GM12872 (cell line): Measurements from ENCODE around the gene FAT1.

Source experiments
- TF ChIP-seq, protein P1 (sequence below): IDR thresholded peaks from 3 replicates; pipeline ENCODE4 v1.5.1; 2011; ENCODE audit warnings: low read depth, mild to moderate bottlenecking, low read length, moderate library complexity; ENCODE audit not compliant: insufficient read depth

Gene FAT1

DNA sequence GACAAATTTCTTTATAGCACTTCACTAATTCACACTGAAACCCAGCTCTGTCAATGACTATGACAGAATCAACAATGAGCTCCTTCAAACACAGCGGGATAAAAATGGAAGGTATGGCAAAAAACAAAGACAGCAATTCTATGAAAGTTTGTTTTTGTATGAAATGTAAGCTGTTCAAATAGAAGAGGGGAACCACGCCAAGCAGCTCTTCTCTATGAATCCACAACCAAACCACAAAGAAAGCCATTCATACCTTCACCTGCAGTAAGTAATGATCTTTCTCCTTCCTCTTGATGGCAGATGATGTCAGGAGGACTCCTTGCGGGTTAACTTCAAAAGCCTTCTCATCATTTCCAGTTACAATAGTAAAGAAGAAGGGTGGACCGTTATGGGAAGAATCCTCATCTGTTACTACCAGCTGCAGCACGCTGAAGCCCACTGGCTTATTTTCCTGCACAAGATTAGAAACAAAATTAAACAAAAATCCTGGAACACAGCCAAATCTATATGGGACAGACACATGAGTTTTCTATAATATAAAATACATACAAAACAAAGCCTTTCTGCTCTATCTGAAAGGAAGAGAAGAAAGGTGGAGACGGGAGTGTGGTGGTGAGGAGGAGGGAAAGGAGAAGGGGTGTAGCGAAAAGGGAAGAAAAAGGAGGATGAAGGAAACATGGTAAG lies 119.4 kb downstream of the FAT1 start:
- TF ChIP-seq, protein P1, sequence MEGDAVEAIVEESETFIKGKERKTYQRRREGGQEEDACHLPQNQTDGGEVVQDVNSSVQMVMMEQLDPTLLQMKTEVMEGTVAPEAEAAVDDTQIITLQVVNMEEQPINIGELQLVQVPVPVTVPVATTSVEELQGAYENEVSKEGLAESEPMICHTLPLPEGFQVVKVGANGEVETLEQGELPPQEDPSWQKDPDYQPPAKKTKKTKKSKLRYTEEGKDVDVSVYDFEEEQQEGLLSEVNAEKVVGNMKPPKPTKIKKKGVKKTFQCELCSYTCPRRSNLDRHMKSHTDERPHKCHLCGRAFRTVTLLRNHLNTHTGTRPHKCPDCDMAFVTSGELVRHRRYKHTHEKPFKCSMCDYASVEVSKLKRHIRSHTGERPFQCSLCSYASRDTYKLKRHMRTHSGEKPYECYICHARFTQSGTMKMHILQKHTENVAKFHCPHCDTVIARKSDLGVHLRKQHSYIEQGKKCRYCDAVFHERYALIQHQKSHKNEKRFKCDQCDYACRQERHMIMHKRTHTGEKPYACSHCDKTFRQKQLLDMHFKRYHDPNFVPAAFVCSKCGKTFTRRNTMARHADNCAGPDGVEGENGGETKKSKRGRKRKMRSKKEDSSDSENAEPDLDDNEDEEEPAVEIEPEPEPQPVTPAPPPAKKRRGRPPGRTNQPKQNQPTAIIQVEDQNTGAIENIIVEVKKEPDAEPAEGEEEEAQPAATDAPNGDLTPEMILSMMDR, result no peak

DNA sequence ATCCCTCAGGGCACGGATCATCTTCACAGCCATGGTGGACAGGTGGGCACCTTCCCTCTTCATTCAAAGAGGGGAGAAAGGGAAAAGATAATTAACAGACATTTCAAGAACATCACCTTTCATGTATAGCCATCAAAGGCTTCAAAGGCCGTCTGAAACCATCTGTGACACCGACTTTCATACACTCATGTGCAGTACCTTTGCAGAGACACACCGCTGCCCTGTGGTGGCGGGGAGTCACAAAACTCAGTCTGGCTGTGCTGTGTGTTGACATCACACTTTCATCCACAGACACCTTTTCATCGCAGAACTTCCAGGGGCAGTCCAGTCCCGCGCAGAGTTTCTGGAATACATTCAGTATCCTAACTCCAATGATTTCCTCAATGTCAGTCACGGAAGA lies 120.7 kb downstream of the FAT1 start:
- TF ChIP-seq, protein P1, result no peak

DNA sequence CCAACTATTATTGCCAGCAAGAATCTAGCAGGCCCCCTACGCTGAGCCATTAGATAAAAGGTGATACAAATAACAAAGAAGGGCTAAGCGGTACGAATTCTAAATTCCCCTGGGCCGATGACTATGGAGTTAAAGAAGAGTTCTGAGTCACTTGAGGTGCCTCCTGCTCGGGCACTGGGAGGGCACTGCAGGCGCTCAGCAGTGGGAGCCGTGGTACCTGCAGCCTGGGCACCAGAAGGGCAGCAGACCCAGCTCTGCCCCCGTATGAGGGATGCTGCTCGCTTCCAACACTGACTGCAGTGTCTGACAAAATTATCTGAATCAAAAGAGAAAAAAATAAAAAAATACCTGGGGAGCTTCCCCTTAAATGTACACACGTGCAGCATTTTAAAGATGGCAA lies 124.2 kb downstream of the FAT1 start:
- TF ChIP-seq, protein P1, result no peak

GRCh38 chr4:186598686-186599085 lies 125.0 kb downstream of the FAT1 start:
- TF ChIP-seq, protein P1, result no peak

DNA sequence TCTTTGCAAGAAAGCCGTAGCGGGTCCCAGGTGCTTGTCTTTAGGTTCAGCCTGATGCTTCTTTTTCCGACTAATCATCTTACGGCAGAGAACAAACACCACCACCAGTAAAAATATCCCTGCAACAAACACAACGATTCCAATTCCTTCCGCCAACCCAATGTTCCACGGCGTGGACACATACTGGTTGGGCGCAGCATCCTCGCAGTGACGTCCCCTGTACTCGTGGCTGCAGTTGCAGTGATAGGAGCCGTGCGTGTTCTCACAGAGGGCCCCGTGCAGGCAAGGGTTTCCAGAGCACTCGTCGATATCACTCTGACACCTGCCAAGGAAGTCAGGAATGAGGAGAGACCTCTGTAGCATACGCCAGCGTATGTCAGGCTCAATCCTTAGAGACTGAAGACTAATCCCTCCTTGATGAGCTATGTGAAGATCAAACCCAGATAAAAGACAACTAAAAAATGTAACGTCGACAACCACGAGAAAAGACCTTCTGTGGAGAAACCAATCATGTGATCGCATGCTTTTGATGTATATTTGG lies 126.7 kb downstream of the FAT1 start:
- TF ChIP-seq, protein P1, result no peak

GRCh38 chr4:186596346-186596745 lies 127.3 kb downstream of the FAT1 start:
- TF ChIP-seq, protein P1, result no peak

- TF ChIP-seq, protein P1, result no peak
Measured at GRCh38 chr4:186593587-186593973, 130.1 kb downstream of the FAT1 start.
